HG03558 (cell line): ENCODE data around the gene USP5.

Experiments
- ATAC-seq: cut with Tn5 transposase; IDR thresholded peaks from one replicate; pipeline ENCODE4 v1.9.1; 2021; ENCODE audit warnings: moderate number of reproducible peaks; ENCODE audit not compliant: unreplicated experiment; ENCODE audit errors: extremely low read depth

Gene USP5

DNA sequence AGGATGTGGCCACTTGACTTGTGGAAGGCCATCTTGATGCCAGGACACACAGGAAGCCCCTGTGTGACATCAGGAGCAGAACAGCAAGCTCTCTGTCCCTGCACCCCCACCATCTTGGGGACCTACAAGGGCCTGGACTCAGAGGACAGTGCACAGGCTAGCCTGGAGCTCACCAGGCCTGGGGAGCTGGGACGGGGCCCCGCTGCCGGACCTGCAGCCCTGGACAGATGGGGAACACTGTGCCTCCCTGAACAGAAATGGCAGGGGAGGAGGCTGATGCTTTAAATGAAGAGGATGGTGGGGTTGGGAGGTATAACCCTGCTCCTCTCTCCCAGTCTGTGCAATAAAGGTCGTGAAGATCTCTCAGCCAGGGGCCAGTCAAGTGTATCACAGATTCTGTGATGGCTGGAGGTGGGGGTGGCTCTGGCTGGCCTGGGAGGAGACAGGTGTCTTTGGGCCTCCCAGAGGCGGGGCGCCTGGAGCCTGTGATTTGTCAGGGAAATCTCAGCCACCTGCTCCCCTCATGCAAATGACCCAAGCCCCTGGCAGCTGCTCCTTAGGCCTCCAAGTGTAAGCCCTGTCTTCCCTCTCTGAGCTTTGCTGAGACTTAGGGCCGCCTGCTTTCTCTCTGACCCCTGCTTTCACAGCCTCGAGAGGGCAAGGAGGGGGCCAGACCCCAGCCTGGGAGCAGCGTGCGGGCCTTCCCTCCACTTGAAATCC lies 12.3 kb upstream of the USP5 start:
- no peak for ATAC-seq

DNA sequence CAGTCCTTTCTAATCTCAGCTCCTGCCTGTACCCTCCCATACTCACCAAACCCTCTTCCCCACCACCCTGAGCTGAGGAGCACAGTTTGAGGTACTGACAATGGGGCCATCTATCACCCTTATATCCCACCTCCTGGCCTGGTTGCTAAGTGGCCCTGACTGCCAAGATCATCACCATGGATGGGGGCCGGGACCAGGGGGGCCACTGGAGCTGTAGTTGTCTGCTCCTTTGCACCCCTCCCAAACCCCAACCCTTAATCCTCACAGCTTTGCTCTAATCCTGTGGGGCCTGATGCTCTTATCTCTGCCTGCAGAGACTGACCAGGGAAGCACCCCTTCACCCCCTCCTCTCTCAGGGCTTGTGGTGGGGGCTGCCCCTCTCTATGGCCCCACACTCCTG lies 11.6 kb upstream of the USP5 start:
- ATAC-seq: no peak

GRCh38 chr12:6840761-6841515 lies 11.0 kb upstream of the USP5 start, which contains the start of gene GNB3:
GNB3 (plus strand) TSS chr12:6840925; CDS start chr12:6841288, 363 bp downstream.
- no peak for ATAC-seq

DNA sequence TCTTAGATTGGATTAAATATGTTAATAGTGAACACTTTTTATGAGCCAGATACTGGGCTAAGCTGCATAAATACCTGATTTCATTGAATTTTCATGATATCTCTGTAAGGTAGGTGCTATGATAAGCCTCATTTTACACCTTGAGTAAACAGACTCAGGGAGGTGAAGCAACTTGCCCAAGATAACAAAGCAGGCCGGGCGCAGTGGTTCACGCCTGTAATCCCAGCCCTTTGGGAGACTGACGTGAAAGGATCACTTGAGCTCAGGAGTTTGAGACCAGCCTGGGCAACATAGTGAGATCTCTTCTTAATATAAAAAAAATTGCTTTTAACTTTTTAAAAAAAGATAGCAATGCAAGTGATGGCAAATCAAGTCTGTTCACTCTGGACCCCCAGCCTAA lies 9.9 kb upstream of the USP5 start:
- no peak for ATAC-seq

DNA sequence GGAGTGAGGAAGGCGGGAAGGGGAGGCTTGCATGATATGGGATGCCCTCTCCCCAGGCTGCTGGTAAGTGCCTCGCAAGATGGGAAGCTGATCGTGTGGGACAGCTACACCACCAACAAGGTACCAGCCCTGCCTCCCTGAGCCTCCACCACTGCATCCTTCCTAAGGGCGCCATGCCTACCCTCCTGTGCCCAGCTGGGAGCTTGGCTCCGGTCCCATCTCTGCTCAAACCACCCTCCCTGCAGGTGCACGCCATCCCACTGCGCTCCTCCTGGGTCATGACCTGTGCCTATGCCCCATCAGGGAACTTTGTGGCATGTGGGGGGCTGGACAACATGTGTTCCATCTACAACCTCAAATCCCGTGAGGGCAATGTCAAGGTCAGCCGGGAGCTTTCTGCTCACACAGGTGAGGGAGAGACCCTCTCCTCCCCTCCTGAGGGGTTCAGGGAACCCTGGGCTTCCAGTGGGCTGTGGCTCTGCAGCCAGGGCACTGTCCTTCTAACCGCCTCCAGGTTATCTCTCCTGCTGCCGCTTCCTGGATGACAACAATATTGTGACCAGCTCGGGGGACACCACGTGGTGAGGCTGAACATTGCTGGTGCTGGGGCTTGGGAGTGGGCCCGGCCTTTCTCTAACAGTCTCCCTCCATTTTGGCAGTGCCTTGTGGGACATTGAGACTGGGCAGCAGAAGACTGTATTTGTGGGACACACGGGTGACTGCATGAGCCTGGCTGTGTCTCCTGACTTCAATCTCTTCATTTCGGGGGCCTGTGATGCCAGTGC lies 8.6 kb upstream of the USP5 start:
- no peak for ATAC-seq

- ATAC-seq: no peak
Measured at GRCh38 chr12:6845395-6845794, 6.6 kb upstream of the USP5 start.

GRCh38 chr12:6846316-6846869 lies 5.6 kb upstream of the USP5 start:
- ATAC-seq: no peak

GRCh38 chr12:6847676-6848075 lies 4.3 kb upstream of the USP5 start:
- ATAC-seq: no peak

DNA sequence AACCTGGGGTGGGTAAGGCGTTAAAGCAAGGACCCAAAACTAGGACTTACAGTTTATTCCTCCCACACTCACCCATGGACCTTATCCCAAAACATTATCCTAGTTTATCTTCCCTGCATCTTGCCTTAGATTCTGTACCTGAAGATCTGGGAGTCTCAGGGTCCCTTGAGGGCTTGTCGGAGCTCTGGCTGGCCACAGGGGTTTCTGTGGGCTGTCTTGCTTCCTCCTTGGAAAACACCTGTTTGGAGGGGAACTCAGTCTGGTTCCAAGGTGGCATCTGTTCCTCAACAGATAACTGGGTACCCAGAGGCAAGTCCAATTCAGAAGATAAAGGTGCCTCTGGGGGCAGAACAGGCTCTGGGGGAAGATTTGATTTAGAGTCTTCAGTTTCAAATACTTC lies 2.5 kb upstream of the USP5 start:
- ATAC-seq: no peak

GRCh38 chr12:6849976-6850560 lies 1.9 kb upstream of the USP5 start:
- no peak for ATAC-seq

DNA sequence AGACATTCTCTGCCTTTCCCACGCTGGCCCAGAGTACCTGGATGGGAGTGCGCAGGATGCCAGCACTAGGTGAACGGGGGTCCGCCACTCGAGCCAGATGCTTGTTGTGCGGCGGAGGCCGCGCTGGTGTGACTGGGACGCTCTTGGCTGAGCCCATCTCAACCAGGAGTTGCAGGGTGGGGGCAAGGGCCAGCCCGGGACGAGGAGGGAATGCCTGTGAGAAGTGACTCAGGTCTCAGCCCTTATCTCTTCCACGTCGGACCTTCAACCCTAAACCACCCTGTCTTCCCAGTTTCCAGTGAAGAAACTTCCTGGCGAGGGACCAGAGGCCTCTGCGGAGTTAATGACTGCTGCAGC lies 1.2 kb upstream of the USP5 start:
- ATAC-seq: no peak

GRCh38 chr12:6851153-6851920 lies 613 bp upstream of the USP5 start, which contains the start of gene CDCA3:
CDCA3 (minus strand) TSS chr12:6851286; CDS start chr12:6850952, 334 bp downstream.
- peak; percentile 41 for ATAC-seq

DNA sequence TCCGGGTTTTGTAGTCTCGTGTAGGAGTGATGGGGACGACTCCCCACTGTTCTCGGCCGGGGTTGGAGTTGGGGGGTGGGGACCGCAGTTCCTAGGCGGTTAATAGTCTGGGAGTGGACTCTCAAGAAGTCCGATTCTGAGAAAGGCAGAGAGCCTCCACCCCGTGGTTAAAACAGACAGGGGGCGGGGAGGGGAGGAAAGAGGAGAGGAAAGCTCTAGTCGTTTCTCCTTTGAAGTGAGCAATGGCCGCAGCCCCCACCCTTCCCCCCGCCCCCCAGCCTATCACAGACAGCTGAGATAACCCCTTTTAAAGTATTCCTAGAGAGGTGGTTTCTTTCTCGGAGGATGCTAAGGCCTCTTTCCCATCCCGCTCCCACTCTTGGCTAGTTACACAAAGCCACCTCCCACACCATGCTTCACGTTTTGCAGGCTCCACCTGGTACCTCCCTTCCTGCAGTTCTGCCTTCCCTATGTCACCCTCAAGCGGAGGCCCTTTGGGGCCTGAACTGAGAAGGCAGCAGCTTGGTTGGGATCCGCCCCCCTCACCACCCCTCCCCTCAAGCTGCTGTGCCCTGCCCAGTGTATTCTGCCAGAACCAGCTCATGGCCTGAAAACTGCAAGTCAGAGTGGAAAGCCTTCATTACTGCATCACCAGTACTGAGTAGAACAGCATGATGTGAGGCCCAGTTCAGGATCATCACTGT lies 853 bp downstream of the USP5 start:
- ATAC-seq: no peak

DNA sequence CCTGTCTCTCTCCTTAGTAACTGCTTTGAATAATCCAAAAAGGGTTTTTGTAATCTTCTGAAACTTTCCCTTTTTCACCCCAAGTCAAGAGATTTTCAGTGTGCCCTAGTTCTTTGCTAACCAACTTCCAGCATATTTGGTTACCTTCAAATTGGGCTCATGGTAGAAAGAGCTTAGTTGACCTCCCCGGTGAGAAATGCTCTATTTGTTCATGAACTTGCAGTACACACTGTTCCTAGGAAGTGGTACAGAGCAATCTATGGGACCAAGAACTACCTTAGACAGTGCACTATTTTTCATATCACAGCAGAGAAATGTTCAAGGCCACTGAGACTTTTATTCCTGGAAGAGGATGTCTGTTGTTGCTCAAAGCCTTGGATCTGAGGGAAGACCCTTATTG lies 1.7 kb downstream of the USP5 start:
- ATAC-seq: no peak

DNA sequence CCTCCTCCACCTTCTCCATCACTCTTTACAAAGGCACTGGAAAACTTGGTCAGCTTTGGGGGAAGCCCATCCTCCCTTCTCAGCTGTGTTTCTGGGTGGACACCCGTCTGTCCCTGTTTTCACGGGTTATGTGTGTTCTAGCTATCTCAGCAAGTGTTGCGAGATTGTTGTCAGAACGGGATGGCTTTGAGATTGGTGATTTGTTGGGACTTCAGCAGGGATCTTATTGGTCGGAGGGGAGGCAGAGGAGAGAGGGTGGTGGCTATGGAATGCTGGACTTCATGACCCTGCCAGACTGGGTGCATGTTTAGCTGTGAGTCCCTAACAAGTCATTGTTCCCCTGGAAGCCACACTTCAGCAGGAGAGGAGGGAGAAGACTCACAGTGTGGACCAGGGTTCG lies 2.1 kb downstream of the USP5 start:
- ATAC-seq: no peak

DNA sequence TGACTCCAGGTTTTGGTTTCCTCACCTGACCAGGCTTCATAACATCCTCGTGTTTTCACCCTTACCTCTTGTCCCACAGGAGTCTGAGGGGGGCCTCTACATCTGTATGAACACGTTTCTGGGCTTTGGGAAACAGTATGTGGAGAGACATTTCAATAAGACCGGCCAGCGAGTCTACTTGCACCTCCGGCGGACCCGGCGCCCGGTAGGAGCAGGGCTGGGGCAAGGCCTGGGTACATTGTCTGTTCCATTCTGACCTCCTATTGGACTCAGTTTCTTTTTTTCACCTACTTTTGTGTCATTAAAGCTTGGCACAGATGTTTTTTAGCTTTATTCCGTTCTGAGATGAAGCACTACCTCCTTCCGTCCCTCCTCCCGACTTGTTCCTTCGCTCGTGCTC lies 3.4 kb downstream of the USP5 start:
- ATAC-seq: no peak

DNA sequence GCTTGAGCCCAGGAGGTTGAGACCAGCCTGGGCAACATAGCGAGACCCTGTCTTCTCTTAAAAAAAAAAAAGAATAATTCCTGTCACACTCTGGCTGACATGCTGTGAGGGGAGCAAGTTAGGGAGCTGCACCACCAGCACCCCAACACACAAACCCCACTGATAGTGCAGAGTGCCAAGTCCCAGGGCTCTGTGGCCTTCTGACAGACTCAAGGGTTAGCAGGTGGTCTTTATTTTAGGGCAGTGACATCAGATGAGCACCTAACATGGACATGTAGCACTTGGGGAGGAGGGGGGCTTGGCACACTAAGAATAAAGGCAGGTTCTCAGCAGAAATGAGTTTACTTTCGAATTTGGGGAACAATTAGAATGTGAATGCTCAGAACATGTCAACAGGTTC lies 6.8 kb downstream of the USP5 start:
- ATAC-seq: no peak

- ATAC-seq: no peak
Measured at GRCh38 chr12:6860116-6860515, 8.2 kb downstream of the USP5 start.

- ATAC-seq: no peak
Measured at GRCh38 chr12:6860942-6861341, 9.0 kb downstream of the USP5 start.
